MM.1S (cell line): ENCODE data around the gene TLR9.
"Not testable (repeated sequence)": the region's sequence is repeated elsewhere in the genome, so short reads cannot be mapped to it uniquely, and the experiment has no call there.

Experiments
- DNase-seq: peaks from one replicate; pipeline ENCODE4 v3.0.0-alpha.2; 2015
- H2AFZ ChIP-seq: fragments of 300-600 bp; sonication (generic); 2 replicates; pipeline ENCODE4 v1.6.0; 2016; ENCODE audit warnings: antibody characterized with exemption, low read length
- H3F3A ChIP-seq: fragments of 300-600 bp; sonication (generic); 2 replicates; pipeline ENCODE4 v1.6.1; 2016; ENCODE audit warnings: mild to moderate bottlenecking, antibody characterized with exemption, low read length, moderate library complexity, mixed read lengths; ENCODE audit not compliant: insufficient read depth
- H3K27ac ChIP-seq: fragments of 300-600 bp; sonication (generic); 2 replicates; pipeline ENCODE4 v1.5.1; 2016; ENCODE audit warnings: mild to moderate bottlenecking, low read length
- H3K27me3 ChIP-seq: fragments of 300-600 bp; sonication (generic); replicated peaks from 2 replicates; pipeline ENCODE4 v1.6.0; 2016; ENCODE audit warnings: low read length; ENCODE audit not compliant: insufficient read depth
- H3K36me3 ChIP-seq: fragments of 300-600 bp; sonication (generic); replicated peaks from 2 replicates; pipeline ENCODE4 v1.6.1; 2016; ENCODE audit warnings: mild to moderate bottlenecking, low read length, mixed read lengths; ENCODE audit not compliant: insufficient read depth
- H3K4me1 ChIP-seq: fragments of 300-600 bp; sonication (generic); 2 replicates; pipeline ENCODE4 v1.6.1; 2016; ENCODE audit warnings: low read length, mixed read lengths
- H3K4me2 ChIP-seq: fragments of 300-600 bp; sonication (generic); 2 replicates; pipeline ENCODE4 v1.6.0; 2016; ENCODE audit warnings: low read depth, low read length
- H3K4me3 ChIP-seq: fragments of 300-600 bp; sonication (generic); 2 replicates; pipeline ENCODE4 v1.5.1; 2016; ENCODE audit warnings: low read length, mixed read lengths
- H3K79me2 ChIP-seq: fragments of 300-600 bp; sonication (generic); 2 replicates; pipeline ENCODE4 v1.6.1; 2016; ENCODE audit warnings: mixed run types, low read length, mixed read lengths
- H3K9ac ChIP-seq: fragments of 300-600 bp; sonication (generic); 2 replicates; pipeline ENCODE4 v1.6.1; 2016; ENCODE audit warnings: low read length, mixed read lengths
- H3K9me2 ChIP-seq: fragments of 300-600 bp; sonication (generic); replicated peaks from 2 replicates; pipeline ENCODE4 v1.6.1; 2016; ENCODE audit warnings: mild to moderate bottlenecking, low read length, mixed read lengths; ENCODE audit not compliant: insufficient read depth
- H3K9me3 ChIP-seq: fragments of 300-600 bp; sonication (generic); replicated peaks from 2 replicates; pipeline ENCODE4 v1.6.1; 2016; ENCODE audit warnings: mild to moderate bottlenecking, low read length, mixed read lengths; ENCODE audit not compliant: insufficient read depth
- H4K20me1 ChIP-seq: fragments of 300-600 bp; sonication (generic); 2 replicates; pipeline ENCODE4 v1.6.1; 2016; ENCODE audit warnings: mild to moderate bottlenecking, low read length, moderate library complexity, mixed read lengths; ENCODE audit not compliant: insufficient read depth
- CTCF ChIP-seq: fragments of 300-600 bp; sonication (generic); IDR thresholded peaks from 2 replicates; pipeline ENCODE4 v1.5.1; 2016; ENCODE audit warnings: antibody characterized with exemption, low read length, mixed read lengths
- EZH2 ChIP-seq: fragments of 300-600 bp; sonication (generic); optimal IDR thresholded peaks from 2 replicates; pipeline ENCODE3; 2017; ENCODE audit warnings: low read depth, mild to moderate bottlenecking, antibody characterized with exemption, low read length, mixed read lengths
- EZH2phosphoT487 ChIP-seq: fragments of 300-600 bp; sonication (generic); IDR thresholded peaks from 2 replicates; pipeline ENCODE4 v1.6.1; 2018; ENCODE audit warnings: antibody characterized with exemption, low read length

TLR9 gene, protein sequence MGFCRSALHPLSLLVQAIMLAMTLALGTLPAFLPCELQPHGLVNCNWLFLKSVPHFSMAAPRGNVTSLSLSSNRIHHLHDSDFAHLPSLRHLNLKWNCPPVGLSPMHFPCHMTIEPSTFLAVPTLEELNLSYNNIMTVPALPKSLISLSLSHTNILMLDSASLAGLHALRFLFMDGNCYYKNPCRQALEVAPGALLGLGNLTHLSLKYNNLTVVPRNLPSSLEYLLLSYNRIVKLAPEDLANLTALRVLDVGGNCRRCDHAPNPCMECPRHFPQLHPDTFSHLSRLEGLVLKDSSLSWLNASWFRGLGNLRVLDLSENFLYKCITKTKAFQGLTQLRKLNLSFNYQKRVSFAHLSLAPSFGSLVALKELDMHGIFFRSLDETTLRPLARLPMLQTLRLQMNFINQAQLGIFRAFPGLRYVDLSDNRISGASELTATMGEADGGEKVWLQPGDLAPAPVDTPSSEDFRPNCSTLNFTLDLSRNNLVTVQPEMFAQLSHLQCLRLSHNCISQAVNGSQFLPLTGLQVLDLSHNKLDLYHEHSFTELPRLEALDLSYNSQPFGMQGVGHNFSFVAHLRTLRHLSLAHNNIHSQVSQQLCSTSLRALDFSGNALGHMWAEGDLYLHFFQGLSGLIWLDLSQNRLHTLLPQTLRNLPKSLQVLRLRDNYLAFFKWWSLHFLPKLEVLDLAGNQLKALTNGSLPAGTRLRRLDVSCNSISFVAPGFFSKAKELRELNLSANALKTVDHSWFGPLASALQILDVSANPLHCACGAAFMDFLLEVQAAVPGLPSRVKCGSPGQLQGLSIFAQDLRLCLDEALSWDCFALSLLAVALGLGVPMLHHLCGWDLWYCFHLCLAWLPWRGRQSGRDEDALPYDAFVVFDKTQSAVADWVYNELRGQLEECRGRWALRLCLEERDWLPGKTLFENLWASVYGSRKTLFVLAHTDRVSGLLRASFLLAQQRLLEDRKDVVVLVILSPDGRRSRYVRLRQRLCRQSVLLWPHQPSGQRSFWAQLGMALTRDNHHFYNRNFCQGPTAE

DNA sequence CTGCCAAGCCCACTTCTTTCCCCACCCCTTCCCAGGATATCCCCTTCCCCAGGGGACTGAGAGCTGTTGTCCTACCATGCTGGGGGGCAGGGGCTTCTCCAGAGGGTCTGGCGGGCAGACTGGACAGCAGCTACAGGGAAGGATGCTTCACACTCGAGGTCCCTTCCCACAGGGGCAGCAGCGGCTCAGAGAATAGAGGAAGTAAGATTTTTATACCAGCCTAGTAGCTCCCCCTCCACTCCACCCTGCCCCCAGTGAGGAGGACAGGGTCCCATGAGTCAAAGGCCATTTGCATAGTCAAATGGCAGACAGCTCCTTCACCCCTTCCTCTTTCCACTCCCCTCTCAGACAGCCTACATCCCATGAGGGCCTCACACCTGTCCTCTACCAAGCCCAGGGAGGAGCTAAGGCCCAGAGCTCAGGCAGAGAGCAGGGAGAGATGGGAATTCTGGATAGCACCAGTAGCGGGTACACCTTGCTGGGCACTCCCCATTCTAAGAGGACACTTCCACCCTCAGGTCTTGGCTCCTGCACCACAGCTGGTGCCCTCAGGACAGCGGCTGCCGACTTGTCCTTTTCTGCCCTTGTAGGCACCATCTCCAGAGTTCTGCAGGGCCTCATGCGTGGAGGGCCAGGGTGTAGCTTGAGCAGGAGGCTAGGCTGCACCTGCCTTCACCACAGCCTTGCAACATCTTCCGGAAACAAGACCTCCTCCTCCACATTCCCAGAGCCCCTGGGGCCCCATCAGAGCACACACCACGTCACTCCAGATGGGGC, at the start of gene TLR9:
Gene TLR9 (minus strand): TSS at position 194 of the 777 bp plus-strand sequence. CDS start 116 bp downstream, at position 78.
- Histone ChIP-seq H3K27ac (peak within 1 kb of the TSS; percentile 63; the same call in 1 of the 2 replicates), H3K9me3 (no peaks in the 10 kb centered on the region), H3K9ac (no peak within 1 kb of the TSS), H4K20me1 (no peaks in the 10 kb centered on the region), H3K4me2 (peak within 1 kb of the TSS; percentile 46), H3F3A (peaks cover 2% of the 10 kb centered on the region; the same call in 1 of the 2 replicates), H3K36me3 (no peaks in the 10 kb centered on the region), H3K4me3 (no peak within 1 kb of the TSS), H3K9me2 (no peaks in the 10 kb centered on the region), H3K27me3 (no peaks in the 10 kb centered on the region), H3K4me1 (peaks cover 17% of the 10 kb centered on the region), H2AFZ (peak within 1 kb of the TSS; percentile 76), H3K79me2 (no peaks in the 10 kb centered on the region)
- TF ChIP-seq CTCF, result no peak
- TF ChIP-seq EZH2phosphoT487, result no peak
- TF ChIP-seq EZH2, result no peak
- DNase-seq, result peak; percentile 52

DNA sequence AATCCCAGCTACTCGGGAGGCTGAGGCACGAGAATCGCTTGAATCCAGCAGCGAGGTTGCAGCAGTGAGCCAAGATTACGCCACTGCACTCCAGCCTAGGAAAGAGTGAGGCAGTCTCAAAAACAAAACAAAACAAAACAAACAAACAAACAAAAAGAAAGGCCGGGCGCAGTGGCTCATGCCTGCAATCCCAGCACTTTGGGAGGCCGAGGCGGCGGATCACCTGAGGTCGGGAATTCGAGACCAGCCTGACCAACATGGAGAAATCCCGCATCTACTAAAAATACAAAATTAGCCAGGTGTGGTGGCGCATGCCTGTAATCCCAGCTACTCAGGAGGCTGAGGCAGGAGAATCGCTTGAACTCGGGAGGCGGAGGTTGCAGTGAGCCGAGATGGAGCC, 49.3 kb upstream of the TLR9 start:
- H3K9ac ChIP-seq, H3K27ac ChIP-seq, H3K36me3 ChIP-seq, H3K4me3 ChIP-seq, DNase-seq, H3K27me3 ChIP-seq, H3K9me3 ChIP-seq, H2AFZ ChIP-seq, H3K4me2 ChIP-seq, H3K9me2 ChIP-seq: not testable (repeated sequence)
- Histone ChIP-seq H3K79me2 (peaks cover 87% of the 10 kb centered on the region), H3K4me1 (peaks cover 41% of the 10 kb centered on the region), H3F3A (peaks cover 36% of the 10 kb centered on the region), H4K20me1 (peaks cover 54% of the 10 kb centered on the region)

- Histone ChIP-seq H3K9ac (no peak overlapping the region), H2AFZ (no peak overlapping the region), H3K4me3 (no peak overlapping the region), H4K20me1 (peaks cover 62% of the 10 kb centered on the region), H3K4me1 (peaks cover 41% of the 10 kb centered on the region), H3K9me3 (no peaks in the 10 kb centered on the region), H3K9me2 (no peaks in the 10 kb centered on the region), H3K36me3 (peaks cover 12% of the 10 kb centered on the region), H3K27ac (peak overlapping the region; percentile 6; the same call in 1 of the 2 replicates), H3F3A (peaks cover 27% of the 10 kb centered on the region), H3K79me2 (peaks cover 100% of the 10 kb centered on the region), H3K4me2 (peak overlapping the region; percentile 35; the same call in 1 of the 2 replicates), H3K27me3 (no peaks in the 10 kb centered on the region)
- peak; percentile 5 for DNase-seq
- TF ChIP-seq EZH2, result no peak
Observed at GRCh38 chr3:52272831-52273230, 47.4 kb upstream of the TLR9 start.

- H4K20me1 ChIP-seq, result peaks cover 62% of the 10 kb centered on the region
- H3K9ac ChIP-seq, H3K4me3 ChIP-seq, DNase-seq, H3K9me2 ChIP-seq, H3K9me3 ChIP-seq, H2AFZ ChIP-seq, H3K27me3 ChIP-seq: not testable (repeated sequence)
- H3K4me1 ChIP-seq, result peaks cover 41% of the 10 kb centered on the region
- H3K4me2 ChIP-seq, result peak overlapping the region; percentile 35
- H3K36me3 ChIP-seq, result peaks cover 14% of the 10 kb centered on the region
- H3K27ac ChIP-seq, result peak overlapping the region; percentile 42; the same call in 1 of the 2 replicates
- H3F3A ChIP-seq, result peaks cover 27% of the 10 kb centered on the region
- H3K79me2 ChIP-seq, result peaks cover 100% of the 10 kb centered on the region
Observed at GRCh38 chr3:52272172-52272571, 46.7 kb upstream of the TLR9 start.
